ENCODE results near the gene SULT2B1.

SULT2B1 gene

GRCh38 chr19:48618278-48618915 is 66.4 kb downstream of the SULT2B1 start:
- DNase-seq, result peak; percentile 9
- Histone ChIP-seq H3K9me2 (replicated peaks; ENCODE audit: insufficient read depth, low read length) (no peaks in the 10 kb centered on the region), H2AFZ (ENCODE audit: low read length) (no peak overlapping the region), H3K9me3 (replicated peaks; ENCODE audit: insufficient read depth, low read length) (no peaks in the 10 kb centered on the region), H3K27ac (ENCODE audit: low read length) (peak overlapping the region; percentile 38; the same call in 1 of the 2 replicates), H3K4me3 (ENCODE audit: low read length) (peak overlapping the region; percentile 93), H4K20me1 (ENCODE audit: insufficient read depth, low read length) (peaks cover 28% of the 10 kb centered on the region), H3K27me3 (replicated peaks; ENCODE audit: insufficient read depth, low read length) (no peaks in the 10 kb centered on the region), H3K9ac (ENCODE audit: low read length) (peak overlapping the region; percentile 96), H3K4me2 (ENCODE audit: low read depth, low read length) (peak overlapping the region; percentile 83), H3K36me3 (replicated peaks; ENCODE audit: insufficient read depth, low read length) (peaks cover 19% of the 10 kb centered on the region), H3K4me1 (ENCODE audit: low read length) (peaks cover 15% of the 10 kb centered on the region), H3K79me2 (ENCODE audit: low read length) (peaks cover 39% of the 10 kb centered on the region), H3F3A (ENCODE audit: insufficient read depth, low read length) (peaks cover 35% of the 10 kb centered on the region)
- TF ChIP-seq EZH2phosphoT487 (IDR thresholded peaks at IDR 0.05; ENCODE audit: low read length) (no peak), CTCF (IDR thresholded peaks at IDR 0.05; ENCODE audit: low read length) (no peak), EZH2 (optimal IDR thresholded peaks at IDR 0.05; ENCODE audit: low read depth, low read length) (no peak)

- H4K20me1 ChIP-seq (ENCODE audit: insufficient read depth, low read length), result peaks cover 28% of the 10 kb centered on the region
- H3K9me3 ChIP-seq (replicated peaks; ENCODE audit: insufficient read depth, low read length), result no peaks in the 10 kb centered on the region
- H3K4me2 ChIP-seq (ENCODE audit: low read depth, low read length), result peak within 1 kb of the TSS; percentile 96
- peak within 1 kb of the TSS; percentile 93 for H3K4me3 ChIP-seq (ENCODE audit: low read length)
- H3K27me3 ChIP-seq (replicated peaks; ENCODE audit: insufficient read depth, low read length), result no peaks in the 10 kb centered on the region
- no peaks in the 10 kb centered on the region for H3K9me2 ChIP-seq (replicated peaks; ENCODE audit: insufficient read depth, low read length)
- no peak for TF ChIP-seq EZH2phosphoT487 (IDR thresholded peaks at IDR 0.05; ENCODE audit: low read length)
- no peak for TF ChIP-seq CTCF (IDR thresholded peaks at IDR 0.05; ENCODE audit: low read length)
- TF ChIP-seq EZH2 (optimal IDR thresholded peaks at IDR 0.05; ENCODE audit: low read depth, low read length), result no peak
- peak within 1 kb of the TSS; percentile 63 for H3K27ac ChIP-seq (ENCODE audit: low read length)
- peaks cover 37% of the 10 kb centered on the region for H3F3A ChIP-seq (ENCODE audit: insufficient read depth, low read length)
- H3K4me1 ChIP-seq (ENCODE audit: low read length), result peaks cover 20% of the 10 kb centered on the region
- peak within 1 kb of the TSS; percentile 96 for H3K9ac ChIP-seq (ENCODE audit: low read length)
- peak; percentile 99 for DNase-seq
- H3K36me3 ChIP-seq (replicated peaks; ENCODE audit: insufficient read depth, low read length), result peaks cover 19% of the 10 kb centered on the region
- peaks cover 39% of the 10 kb centered on the region for H3K79me2 ChIP-seq (ENCODE audit: low read length)
- H2AFZ ChIP-seq (ENCODE audit: low read length), result peak within 1 kb of the TSS; percentile 83
Observed at GRCh38 chr19:48618916-48619691, 67.1 kb downstream of the SULT2B1 start, which contains the start of the genes RPL18 and SPHK2. Gene RPL18 (minus strand): TSS chr19:48619178. CDS start chr19:48619143, 35 bp downstream. Gene SPHK2 (plus strand): TSS chr19:48619506. CDS start chr19:48620515, 1,009 bp downstream.

GRCh38 chr19:48619692-48620585 is 68.0 kb downstream of the SULT2B1 start:
- peaks cover 35% of the 10 kb centered on the region for H3F3A ChIP-seq (ENCODE audit: insufficient read depth, low read length)
- peaks cover 19% of the 10 kb centered on the region for H3K36me3 ChIP-seq (replicated peaks; ENCODE audit: insufficient read depth, low read length)
- H3K4me1 ChIP-seq (ENCODE audit: low read length), result peaks cover 20% of the 10 kb centered on the region
- H3K79me2 ChIP-seq (ENCODE audit: low read length), result peaks cover 47% of the 10 kb centered on the region
- peak overlapping the region; percentile 82 for H3K9ac ChIP-seq (ENCODE audit: low read length)
- no peaks in the 10 kb centered on the region for H3K27me3 ChIP-seq (replicated peaks; ENCODE audit: insufficient read depth, low read length)
- no peaks in the 10 kb centered on the region for H3K9me3 ChIP-seq (replicated peaks; ENCODE audit: insufficient read depth, low read length)
- H4K20me1 ChIP-seq (ENCODE audit: insufficient read depth, low read length), result peaks cover 28% of the 10 kb centered on the region
- no peak for DNase-seq
- peak overlapping the region; percentile 85 for H3K4me3 ChIP-seq (ENCODE audit: low read length)
- H3K9me2 ChIP-seq (replicated peaks; ENCODE audit: insufficient read depth, low read length), result no peaks in the 10 kb centered on the region
- H3K27ac ChIP-seq (ENCODE audit: low read length), result peak overlapping the region; percentile 63
- H3K4me2 ChIP-seq (ENCODE audit: low read depth, low read length), result peak overlapping the region; percentile 96
- no peak; the same call in 1 of the 2 replicates for TF ChIP-seq CTCF (IDR thresholded peaks at IDR 0.05; ENCODE audit: low read length)
- no peak for TF ChIP-seq EZH2 (optimal IDR thresholded peaks at IDR 0.05; ENCODE audit: low read depth, low read length)
- no peak for TF ChIP-seq EZH2phosphoT487 (IDR thresholded peaks at IDR 0.05; ENCODE audit: low read length)
- H2AFZ ChIP-seq (ENCODE audit: low read length), result peak overlapping the region; percentile 83
